ENCODE results near the gene PRKD2. TPM values are rescaled to one million over a fixed set of nuclear protein-coding genes. Genes with fewer than 3 reads are reported as not detected.
A peak's percentile ranks its signal among the peaks of the same experiment; 100 is the strongest.

Gene PRKD2
- total RNA-seq, 1 donor from 2014 or later = 69.3 TPM

DNA sequence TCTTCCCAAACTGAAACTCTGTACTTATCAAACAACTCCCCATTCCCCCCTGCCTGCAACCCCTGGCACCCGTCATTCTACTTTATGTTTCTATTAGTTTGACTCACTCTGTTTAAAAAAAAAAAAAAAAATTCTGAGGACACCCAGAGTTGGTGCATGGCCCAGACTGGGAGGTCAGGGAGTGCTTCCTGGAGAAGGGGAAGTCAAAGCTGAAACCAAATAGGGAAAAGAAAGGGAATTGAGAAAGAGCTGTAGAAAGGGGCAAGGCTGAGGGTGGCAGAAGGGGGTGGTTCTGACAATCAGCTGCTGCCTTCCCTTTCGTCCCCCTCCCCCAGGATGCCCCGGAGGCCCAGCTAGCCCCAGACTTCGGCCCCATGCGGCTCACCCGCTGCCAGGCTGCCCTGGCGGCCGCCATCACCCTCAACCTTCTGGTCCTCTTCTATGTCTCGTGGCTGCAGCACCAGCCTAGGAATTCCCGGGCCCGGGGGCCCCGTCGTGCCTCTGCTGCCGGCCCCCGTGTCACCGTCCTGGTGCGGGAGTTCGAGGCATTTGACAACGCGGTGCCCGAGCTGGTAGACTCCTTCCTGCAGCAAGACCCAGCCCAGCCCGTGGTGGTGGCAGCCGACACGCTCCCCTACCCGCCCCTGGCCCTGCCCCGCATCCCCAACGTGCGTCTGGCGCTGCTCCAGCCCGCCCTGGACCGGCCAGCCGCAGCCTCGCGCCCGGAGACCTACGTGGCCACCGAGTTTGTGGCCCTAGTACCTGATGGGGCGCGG is 38.4 kb upstream of the PRKD2 start:
- no peaks in the 10 kb centered on the region for H3K9me3 Mint-ChIP-seq (ENCODE audit: low read depth)
- no peak for DNase-seq (ENCODE audit: low spot score, unreplicated experiment)

DNA sequence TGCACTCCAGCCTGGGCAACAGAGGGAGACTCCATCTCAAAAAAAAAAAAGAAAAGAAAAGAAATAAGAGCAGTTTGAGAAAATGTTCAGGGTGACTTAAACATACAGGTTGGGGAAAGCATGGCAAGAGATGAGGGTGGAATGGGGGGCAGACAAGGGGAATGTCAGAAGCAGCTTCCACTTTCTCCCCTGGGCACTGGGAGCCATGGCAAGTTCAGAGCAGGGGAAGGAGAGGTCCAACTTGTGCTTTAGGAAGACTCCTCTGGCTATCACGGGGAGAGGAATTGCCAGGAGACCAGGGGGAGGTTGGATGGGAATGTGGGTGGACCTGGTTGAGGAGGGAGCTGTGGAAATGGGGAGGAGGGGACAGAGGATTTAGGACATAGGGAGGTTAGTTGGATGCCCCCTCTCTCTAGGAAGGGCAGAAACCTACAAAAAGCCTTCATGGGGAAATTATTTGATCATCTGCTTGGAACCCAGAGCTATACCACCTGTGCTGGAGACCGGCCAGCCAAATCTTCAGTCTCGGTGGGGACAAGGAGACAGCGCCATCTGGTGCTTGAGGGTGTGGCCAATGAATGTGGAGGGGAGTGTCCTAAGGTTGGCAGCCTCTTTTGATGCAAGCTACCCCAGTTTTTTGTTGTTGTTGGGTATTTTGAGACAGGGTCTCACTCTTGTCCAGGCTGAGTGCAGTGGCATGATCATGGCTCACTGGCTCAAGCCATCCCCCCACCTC is 36.7 kb upstream of the PRKD2 start:
- Mint-ChIP-seq H3K9me3 (ENCODE audit: low read depth) (no peaks in the 10 kb centered on the region), H3K4me1 (ENCODE audit: low read depth) (no peaks in the 10 kb centered on the region), H3K4me3 (ENCODE audit: low read depth) (no peak overlapping the region), H3K27me3 (no peaks in the 10 kb centered on the region), H3K27ac (no peak overlapping the region), H3K36me3 (ENCODE audit: insufficient read depth) (peaks cover 15% of the 10 kb centered on the region)
- DNase-seq (ENCODE audit: low spot score, unreplicated experiment) = no peak
- TF ChIP-seq, protein P1, sequence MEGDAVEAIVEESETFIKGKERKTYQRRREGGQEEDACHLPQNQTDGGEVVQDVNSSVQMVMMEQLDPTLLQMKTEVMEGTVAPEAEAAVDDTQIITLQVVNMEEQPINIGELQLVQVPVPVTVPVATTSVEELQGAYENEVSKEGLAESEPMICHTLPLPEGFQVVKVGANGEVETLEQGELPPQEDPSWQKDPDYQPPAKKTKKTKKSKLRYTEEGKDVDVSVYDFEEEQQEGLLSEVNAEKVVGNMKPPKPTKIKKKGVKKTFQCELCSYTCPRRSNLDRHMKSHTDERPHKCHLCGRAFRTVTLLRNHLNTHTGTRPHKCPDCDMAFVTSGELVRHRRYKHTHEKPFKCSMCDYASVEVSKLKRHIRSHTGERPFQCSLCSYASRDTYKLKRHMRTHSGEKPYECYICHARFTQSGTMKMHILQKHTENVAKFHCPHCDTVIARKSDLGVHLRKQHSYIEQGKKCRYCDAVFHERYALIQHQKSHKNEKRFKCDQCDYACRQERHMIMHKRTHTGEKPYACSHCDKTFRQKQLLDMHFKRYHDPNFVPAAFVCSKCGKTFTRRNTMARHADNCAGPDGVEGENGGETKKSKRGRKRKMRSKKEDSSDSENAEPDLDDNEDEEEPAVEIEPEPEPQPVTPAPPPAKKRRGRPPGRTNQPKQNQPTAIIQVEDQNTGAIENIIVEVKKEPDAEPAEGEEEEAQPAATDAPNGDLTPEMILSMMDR (IDR thresholded peaks at IDR 0.05; ENCODE audit: unreplicated experiment) = peak; percentile 46

More for the DNA sequence above, 38.4 kb upstream of the PRKD2 start:
- Mint-ChIP-seq H3K4me3 (ENCODE audit: low read depth) (no peak overlapping the region), H3K27ac (no peak overlapping the region), H3K27me3 (no peaks in the 10 kb centered on the region), H3K4me1 (ENCODE audit: low read depth) (no peaks in the 10 kb centered on the region), H3K36me3 (ENCODE audit: insufficient read depth) (peaks cover 11% of the 10 kb centered on the region)
- TF ChIP-seq, protein P1 (IDR thresholded peaks at IDR 0.05; ENCODE audit: unreplicated experiment) = no peak

DNA sequence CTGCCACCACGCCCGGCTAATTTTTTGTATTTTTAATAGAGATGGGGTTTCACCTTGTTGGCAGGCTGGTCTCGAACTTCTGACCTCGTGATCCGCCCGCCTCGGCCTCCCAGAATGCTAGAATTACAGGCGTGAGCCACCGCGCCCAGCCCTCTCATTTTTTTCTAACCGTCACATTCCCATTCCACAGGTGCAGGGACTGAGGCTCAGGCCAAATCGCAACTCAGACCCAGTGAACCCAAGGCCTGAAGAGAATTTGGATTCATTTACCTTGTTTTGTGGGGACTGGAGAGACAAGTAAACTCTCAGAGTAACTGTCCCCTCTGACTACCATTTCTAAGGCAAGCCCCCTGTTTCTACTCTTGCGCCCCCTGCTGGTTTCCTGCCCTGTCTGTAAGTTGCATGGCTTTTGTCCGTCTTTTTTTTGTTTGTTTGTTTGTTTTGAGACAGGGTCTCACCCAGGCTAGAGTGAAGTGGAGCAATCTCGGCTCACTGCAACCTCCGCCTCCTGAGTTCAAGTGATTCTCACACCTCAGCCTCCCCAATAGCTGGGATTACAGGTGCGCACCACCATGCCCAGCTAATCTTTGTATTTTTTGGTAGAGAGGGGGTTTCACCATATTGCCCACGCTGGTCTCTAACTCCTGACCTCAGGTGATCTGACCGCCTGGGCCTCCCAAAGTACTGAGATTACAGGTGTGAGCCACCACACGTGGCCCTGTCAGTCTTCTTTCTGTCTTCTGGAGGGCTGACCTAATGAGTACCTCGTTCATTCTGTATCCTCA is 31.6 kb upstream of the PRKD2 start:
- no peak overlapping the region for H3K27ac Mint-ChIP-seq
- peaks cover 11% of the 10 kb centered on the region for H3K36me3 Mint-ChIP-seq (ENCODE audit: insufficient read depth)
- peak; percentile 35 for DNase-seq (ENCODE audit: low spot score, unreplicated experiment)
- no peaks in the 10 kb centered on the region for H3K9me3 Mint-ChIP-seq (ENCODE audit: low read depth)
- H3K4me3 Mint-ChIP-seq (ENCODE audit: low read depth) = peak overlapping the region; percentile 62
- no peaks in the 10 kb centered on the region for H3K27me3 Mint-ChIP-seq
- TF ChIP-seq, protein P1 (IDR thresholded peaks at IDR 0.05; ENCODE audit: unreplicated experiment) = peak; percentile 67
- H3K4me1 Mint-ChIP-seq (ENCODE audit: low read depth) = peaks cover 14% of the 10 kb centered on the region

DNA sequence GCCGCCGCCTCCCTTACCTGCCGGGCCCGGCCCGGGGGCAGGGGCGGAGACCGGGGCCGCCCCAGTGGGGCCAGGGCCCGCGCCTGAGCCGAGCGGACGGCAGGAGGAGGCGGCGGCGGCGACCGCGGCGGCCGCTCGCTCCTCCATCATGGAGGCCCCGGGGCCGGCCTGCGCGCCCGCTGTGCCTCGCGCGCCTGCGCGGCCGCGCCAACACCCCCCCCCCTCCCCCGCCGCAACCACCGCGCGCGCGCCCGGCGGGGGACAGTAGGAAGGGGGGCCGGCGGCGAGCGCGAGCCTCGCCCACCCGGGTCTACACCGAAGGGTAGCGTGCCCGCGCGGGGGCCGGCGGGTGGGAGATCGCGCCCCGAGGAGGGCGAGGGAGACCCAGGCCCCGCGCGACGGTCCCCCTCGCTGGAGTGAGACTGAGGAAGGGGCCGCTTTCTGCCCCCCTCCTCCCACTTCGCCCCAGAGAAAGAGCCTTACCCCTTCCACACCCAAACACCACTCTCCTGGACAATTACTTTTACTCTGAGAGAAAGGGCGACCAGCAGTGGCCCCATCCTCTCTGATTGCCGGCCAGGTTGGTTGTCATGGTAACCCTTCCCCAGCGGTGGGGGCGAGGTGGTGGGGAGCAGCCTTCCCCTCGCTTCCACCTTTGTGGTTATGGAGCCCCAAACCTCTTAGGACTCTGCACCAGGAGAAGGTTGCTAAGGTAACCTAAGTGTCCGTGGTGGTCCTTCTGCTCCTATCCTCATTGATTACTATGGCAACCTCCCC is 29.6 kb upstream of the PRKD2 start, which contains the start of gene STRN4:
Gene STRN4, minus strand, starts transcription at position 170 of the 777 bp plus-strand sequence. Its CDS starts 20 bp downstream, at position 150.
- no peaks in the 10 kb centered on the region for H3K9me3 Mint-ChIP-seq (ENCODE audit: low read depth)
- peak; percentile 37 for DNase-seq (ENCODE audit: low spot score, unreplicated experiment)
- TF ChIP-seq, protein P1 (IDR thresholded peaks at IDR 0.05; ENCODE audit: unreplicated experiment) = no peak
- peaks cover 14% of the 10 kb centered on the region for H3K4me1 Mint-ChIP-seq (ENCODE audit: low read depth)
- H3K4me3 Mint-ChIP-seq (ENCODE audit: low read depth) = peak within 1 kb of the TSS; percentile 97
- no peaks in the 10 kb centered on the region for H3K27me3 Mint-ChIP-seq
- peak within 1 kb of the TSS; percentile 96 for H3K27ac Mint-ChIP-seq
- peaks cover 7% of the 10 kb centered on the region for H3K36me3 Mint-ChIP-seq (ENCODE audit: insufficient read depth)
